Measurements from ENCODE around the gene MUC5AC. TPM values are rescaled to one million over a fixed set of nuclear protein-coding genes. Genes with fewer than 3 reads are reported as not detected.

MUC5AC gene
- not detected for total RNA-seq
- under 1 TPM in 2 of 3 donors, not detected in 1; under 0.01 TPM for polyA plus RNA-seq
- long read RNA-seq, donor 1 = 0 reads
- long read RNA-seq, donor 2 = 0 reads

GRCh38 chr11:1157645-1158591 is at the start of gene MUC5AC:
Gene MUC5AC, plus strand, starts transcription at chr11:1157953. Its CDS starts 47 bp downstream, at chr11:1158000.
- no peak for TF ChIP-seq CTCF (IDR thresholded peaks at IDR 0.05 in 8 of 11, conservative IDR thresholded peaks at IDR 0.05 in 3 of 11)
- no peak for TF ChIP-seq POLR2A (IDR thresholded peaks at IDR 0.05)
- no peak for TF ChIP-seq POLR2AphosphoS5 (IDR thresholded peaks at IDR 0.05)
- H3K36me3 ChIP-seq = no peaks in the 10 kb centered on the region
- H3K27me3 ChIP-seq (replicated peaks in 1 of 7) = peaks cover 0 to 43% (median 0%) of the 10 kb centered on the region in 7 donors
- intact Hi-C loops (cut with DNase I; ENCODE audit: low total_unique reads) = no loop called here
- H3K4me1 ChIP-seq = peaks cover 0 to 13% (median 0%) of the 10 kb centered on the region in 6 donors
- H3K4me3 ChIP-seq = no peak within 1 kb of the TSS
- no peaks in the 10 kb centered on the region for H3K9me3 ChIP-seq
- WGBS, 5 donors = 81 to 87% (median 85%) methylated on average over 5 to 32 of the region's 32 CpGs
- H3K27ac ChIP-seq = no peak within 1 kb of the TSS
- DNase-seq = peak; percentile 72

- H3K4me1 ChIP-seq = peaks cover 0 to 4% (median 0%) of the 10 kb centered on the region in 6 donors
- intact Hi-C loops (cut with DNase I; ENCODE audit: low total_unique reads) = no loop called here
- H3K9me3 ChIP-seq = no peaks in the 10 kb centered on the region
- no peak for DNase-seq
- H3K27me3 ChIP-seq (replicated peaks in 1 of 7) = peaks cover 0 to 36% (median 0%) of the 10 kb centered on the region in 7 donors
- TF ChIP-seq POLR2A (IDR thresholded peaks at IDR 0.05) (no peak), CTCF (IDR thresholded peaks at IDR 0.05 in 8 of 11, conservative IDR thresholded peaks at IDR 0.05 in 3 of 11) (no peak), POLR2AphosphoS5 (IDR thresholded peaks at IDR 0.05) (no peak)
- H3K36me3 ChIP-seq = no peaks in the 10 kb centered on the region
- H3K4me3 ChIP-seq = no peak overlapping the region
- 84 to 90% (median 88%) methylated on average over 28 to 29 of the region's 29 CpGs for WGBS, 5 donors
- H3K27ac ChIP-seq = no peak overlapping the region
These were observed 49.4 kb upstream of the MUC5AC start for GRCh38 chr11:1108246-1108900.

- no peaks in the 10 kb centered on the region for H3K9me3 ChIP-seq
- no peak overlapping the region for H3K4me3 ChIP-seq
- peaks cover 0 to 4% (median 0%) of the 10 kb centered on the region in 6 donors for H3K4me1 ChIP-seq
- H3K27me3 ChIP-seq (replicated peaks in 1 of 7) = peaks cover 0 to 36% (median 0%) of the 10 kb centered on the region in 7 donors
- no peak overlapping the region for H3K27ac ChIP-seq
- intact Hi-C loops (cut with DNase I; ENCODE audit: low total_unique reads) = no loop called here
- DNase-seq = peak; percentile 64
- no peaks in the 10 kb centered on the region for H3K36me3 ChIP-seq
- 81 to 90% (median 85%) methylated on average over 17 to 28 of the region's 28 CpGs for WGBS, 5 donors
- TF ChIP-seq POLR2A (IDR thresholded peaks at IDR 0.05) (no peak), CTCF (IDR thresholded peaks at IDR 0.05 in 8 of 11, conservative IDR thresholded peaks at IDR 0.05 in 3 of 11) (no peak), POLR2AphosphoS5 (IDR thresholded peaks at IDR 0.05) (no peak)
These were observed 48.4 kb upstream of the MUC5AC start for GRCh38 chr11:1109101-1109917.
